ENCODE results near the gene NOSIP. TPM values are rescaled to one million over a fixed set of nuclear protein-coding genes. Genes with fewer than 3 reads are reported as not detected.

Gene NOSIP
- total and polyA plus RNA-seq, 8 donors = 40.8 to 67.9 (median 61.2) TPM

DNA sequence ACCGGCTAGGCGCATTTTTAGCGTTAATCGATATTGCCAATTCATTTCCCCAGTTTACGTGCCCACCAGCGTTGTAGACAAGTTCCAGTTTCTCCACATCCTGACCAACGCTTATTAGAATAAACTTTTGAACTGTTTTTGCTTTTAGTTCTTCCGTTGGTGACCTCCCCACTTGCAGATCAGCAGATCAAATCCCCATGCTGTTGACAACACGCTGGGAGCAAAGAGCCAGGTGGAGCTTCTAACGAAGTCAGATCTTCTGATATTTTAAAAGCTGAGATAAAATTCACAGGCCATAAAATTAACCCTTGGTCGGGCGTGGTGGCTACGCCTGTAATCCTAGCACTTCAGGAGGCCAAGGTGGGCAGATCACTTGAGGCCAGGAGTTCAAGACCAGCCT lies 31.3 kb downstream of the NOSIP start:
- H3K27me3 ChIP-seq = no peaks in the 10 kb centered on the region
- ATAC-seq (no peak), DNase-seq (no peak)
- no peaks in the 10 kb centered on the region for H3K9me3 ChIP-seq
- no peak overlapping the region for H3K4me3 ChIP-seq
- H3K27ac ChIP-seq = no peak overlapping the region
- TF ChIP-seq, protein P1, sequence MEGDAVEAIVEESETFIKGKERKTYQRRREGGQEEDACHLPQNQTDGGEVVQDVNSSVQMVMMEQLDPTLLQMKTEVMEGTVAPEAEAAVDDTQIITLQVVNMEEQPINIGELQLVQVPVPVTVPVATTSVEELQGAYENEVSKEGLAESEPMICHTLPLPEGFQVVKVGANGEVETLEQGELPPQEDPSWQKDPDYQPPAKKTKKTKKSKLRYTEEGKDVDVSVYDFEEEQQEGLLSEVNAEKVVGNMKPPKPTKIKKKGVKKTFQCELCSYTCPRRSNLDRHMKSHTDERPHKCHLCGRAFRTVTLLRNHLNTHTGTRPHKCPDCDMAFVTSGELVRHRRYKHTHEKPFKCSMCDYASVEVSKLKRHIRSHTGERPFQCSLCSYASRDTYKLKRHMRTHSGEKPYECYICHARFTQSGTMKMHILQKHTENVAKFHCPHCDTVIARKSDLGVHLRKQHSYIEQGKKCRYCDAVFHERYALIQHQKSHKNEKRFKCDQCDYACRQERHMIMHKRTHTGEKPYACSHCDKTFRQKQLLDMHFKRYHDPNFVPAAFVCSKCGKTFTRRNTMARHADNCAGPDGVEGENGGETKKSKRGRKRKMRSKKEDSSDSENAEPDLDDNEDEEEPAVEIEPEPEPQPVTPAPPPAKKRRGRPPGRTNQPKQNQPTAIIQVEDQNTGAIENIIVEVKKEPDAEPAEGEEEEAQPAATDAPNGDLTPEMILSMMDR (IDR thresholded peaks at IDR 0.05) = no peak
- H3K4me1 ChIP-seq = peaks cover 0 to 8% of the 10 kb centered on the region in 2 donors
- intact Hi-C loops (cut with DNase I) = loop anchor here in 1 of 2 donors (5.0 kb wide), 1 partner anchor 42 kb away; no protein-coding TSS in a partner anchor
- H3K36me3 ChIP-seq = peaks cover 0 to 14% of the 10 kb centered on the region in 2 donors

DNA sequence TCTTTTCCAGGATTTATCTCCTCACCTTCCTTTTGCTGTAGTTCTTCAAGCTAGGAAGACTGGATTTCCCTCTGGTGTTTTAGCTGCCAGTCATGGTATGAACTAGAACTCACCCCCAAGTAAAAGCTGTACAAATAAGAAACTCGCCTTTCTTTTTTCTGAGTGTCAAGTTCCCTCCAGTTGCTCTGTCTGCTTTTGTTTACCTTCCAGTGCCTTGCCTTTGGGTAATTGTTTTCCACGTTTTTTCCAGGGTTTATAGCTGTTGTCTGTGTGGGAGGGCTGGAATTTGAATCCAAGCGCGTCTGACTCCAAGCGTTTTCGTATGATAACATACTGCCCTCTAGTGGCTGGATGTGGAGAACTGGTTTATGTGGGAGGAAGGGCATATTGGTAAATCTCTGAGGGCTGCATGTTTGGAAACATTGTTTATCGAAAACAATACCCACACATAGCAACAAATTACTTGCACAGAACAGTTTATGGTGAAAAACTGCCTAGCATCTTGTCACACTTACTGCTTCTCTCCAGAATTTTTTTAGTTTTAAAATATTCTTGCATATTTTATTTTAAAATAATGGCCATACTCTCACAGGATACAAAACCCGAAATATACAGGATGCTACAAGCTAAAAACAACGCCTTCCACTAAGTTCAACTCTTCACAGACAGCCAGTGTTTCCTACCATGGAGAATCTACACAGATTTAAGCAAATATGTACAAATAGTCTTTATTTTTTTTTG lies 33.4 kb downstream of the NOSIP start:
- Histone ChIP-seq H3K27me3 (no peaks in the 10 kb centered on the region), H3K4me3 (no peak overlapping the region), H3K4me1 (peaks cover 0 to 8% of the 10 kb centered on the region in 2 donors), H3K27ac (no peak overlapping the region), H3K36me3 (peaks cover 0 to 21% of the 10 kb centered on the region in 2 donors), H3K9me3 (no peaks in the 10 kb centered on the region)
- intact Hi-C loops (cut with DNase I) = loop anchor here in 1 of 2 donors (5.0 kb wide), 1 partner anchor 40 kb away; no protein-coding TSS in a partner anchor
- TF ChIP-seq, protein P1 (IDR thresholded peaks at IDR 0.05) = peak; percentile 76 to 90
- DNase-seq (peak in 2 of 4 donors; percentile 90 to 94), ATAC-seq (peak; percentile 97)

DNA sequence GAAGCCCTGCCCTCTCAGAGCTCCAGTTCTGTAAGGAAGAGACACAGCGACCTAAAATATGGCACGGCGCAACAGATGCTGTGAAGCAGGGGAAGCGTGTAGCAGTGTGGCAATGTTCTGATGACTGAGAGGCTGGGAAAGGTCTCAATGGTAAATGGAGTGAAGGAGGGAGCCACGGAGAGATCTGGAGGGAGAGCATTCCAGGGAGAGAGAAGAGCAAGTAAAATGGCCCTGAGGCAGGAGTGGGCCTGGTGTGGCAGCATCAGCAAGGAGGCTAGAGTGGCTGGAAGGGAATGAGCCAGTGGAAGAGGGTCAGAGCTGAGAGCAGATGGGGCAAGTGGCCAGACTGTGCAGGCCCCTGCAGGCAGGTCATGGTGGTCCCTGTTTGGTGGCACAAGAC lies 36.2 kb downstream of the NOSIP start:
- H3K27me3 ChIP-seq = no peaks in the 10 kb centered on the region
- H3K27ac ChIP-seq = no peak overlapping the region
- DNase-seq = no peak
- intact Hi-C loops (cut with DNase I) = no loop called here
- no peak for ATAC-seq
- H3K4me1 ChIP-seq = peaks cover 0 to 8% of the 10 kb centered on the region in 2 donors
- no peaks in the 10 kb centered on the region for H3K9me3 ChIP-seq
- no peak overlapping the region for H3K4me3 ChIP-seq
- TF ChIP-seq, protein P1 (IDR thresholded peaks at IDR 0.05) = no peak
- H3K36me3 ChIP-seq = peaks cover 0 to 39% of the 10 kb centered on the region in 2 donors

DNA sequence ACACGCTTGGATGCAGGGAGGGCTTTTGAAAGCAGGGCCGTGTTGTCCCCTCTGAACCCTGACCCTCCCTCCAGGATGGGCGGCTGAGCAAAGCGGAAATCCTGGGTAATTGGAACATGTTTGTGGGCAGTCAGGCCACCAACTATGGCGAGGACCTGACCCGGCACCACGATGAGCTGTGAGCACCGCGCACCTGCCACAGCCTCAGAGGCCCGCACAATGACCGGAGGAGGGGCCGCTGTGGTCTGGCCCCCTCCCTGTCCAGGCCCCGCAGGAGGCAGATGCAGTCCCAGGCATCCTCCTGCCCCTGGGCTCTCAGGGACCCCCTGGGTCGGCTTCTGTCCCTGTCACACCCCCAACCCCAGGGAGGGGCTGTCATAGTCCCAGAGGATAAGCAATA lies 37.3 kb downstream of the NOSIP start:
- H3K9me3 ChIP-seq = no peaks in the 10 kb centered on the region
- H3K27ac ChIP-seq = no peak overlapping the region
- ATAC-seq (no peak), DNase-seq (peak in 1 of 4 donors; percentile 55)
- no peaks in the 10 kb centered on the region for H3K27me3 ChIP-seq
- H3K4me1 ChIP-seq = peaks cover 0 to 8% of the 10 kb centered on the region in 2 donors
- H3K36me3 ChIP-seq = peaks cover 0 to 49% of the 10 kb centered on the region in 2 donors
- no peak overlapping the region for H3K4me3 ChIP-seq
- TF ChIP-seq, protein P1 (IDR thresholded peaks at IDR 0.05) = no peak
- intact Hi-C loops (cut with DNase I) = no loop called here

DNA sequence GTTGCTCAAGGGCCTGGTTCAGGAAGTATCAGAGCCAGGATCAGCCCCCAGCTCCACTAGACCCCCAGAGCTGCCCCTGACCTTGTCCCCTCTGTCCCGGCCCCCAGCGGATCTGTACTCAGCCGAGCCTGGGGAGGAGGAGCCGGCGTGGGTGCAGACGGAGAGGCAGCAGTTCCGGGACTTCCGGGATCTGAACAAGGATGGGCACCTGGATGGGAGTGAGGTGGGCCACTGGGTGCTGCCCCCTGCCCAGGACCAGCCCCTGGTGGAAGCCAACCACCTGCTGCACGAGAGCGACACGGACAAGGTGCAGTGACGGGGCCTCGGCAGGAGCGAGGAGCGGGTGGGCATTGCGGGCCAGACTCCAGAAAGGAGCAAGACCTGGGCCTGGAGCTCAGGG lies 37.9 kb downstream of the NOSIP start:
- no peaks in the 10 kb centered on the region for H3K9me3 ChIP-seq
- H3K27me3 ChIP-seq = no peaks in the 10 kb centered on the region
- TF ChIP-seq, protein P1 (IDR thresholded peaks at IDR 0.05) = no peak
- H3K27ac ChIP-seq = no peak overlapping the region
- peaks cover 0 to 54% of the 10 kb centered on the region in 2 donors for H3K36me3 ChIP-seq
- DNase-seq (peak in 1 of 4 donors; percentile 61), ATAC-seq (no peak)
- H3K4me1 ChIP-seq = peaks cover 0 to 14% of the 10 kb centered on the region in 2 donors
- intact Hi-C loops (cut with DNase I) = no loop called here
- H3K4me3 ChIP-seq = no peak overlapping the region

Measured in left lung (tissue), 10 donors.